ENCODE results near the gene NID1.
"Not testable (repeated sequence)": the region's sequence is repeated elsewhere in the genome, so short reads cannot be mapped to it uniquely, and the experiment has no call there.

The NID1 gene

GRCh38 chr1:235995511-235995910, 69.4 kb downstream of the NID1 start:
- DNase-seq = no peak

DNA sequence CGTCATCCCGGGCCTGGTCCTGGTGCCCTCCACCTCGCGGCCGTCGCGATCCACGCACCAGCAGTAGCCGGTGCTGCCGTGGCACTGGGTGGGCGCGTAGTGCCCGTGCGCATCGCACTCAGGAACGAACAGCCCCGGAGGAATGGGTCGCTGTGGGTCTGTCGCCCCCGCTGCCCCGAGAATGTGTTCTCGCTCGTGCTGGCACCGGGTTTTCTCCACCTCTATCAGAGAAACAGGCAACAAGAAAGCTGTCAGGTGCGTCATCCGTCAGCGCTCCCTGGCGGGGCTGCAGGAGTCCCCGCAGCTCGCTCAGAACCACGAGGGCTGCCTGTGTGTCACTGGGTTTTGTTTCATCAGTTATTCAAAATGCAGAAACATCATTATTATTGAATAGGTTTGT, 71.2 kb downstream of the NID1 start:
- no peak for DNase-seq

DNA sequence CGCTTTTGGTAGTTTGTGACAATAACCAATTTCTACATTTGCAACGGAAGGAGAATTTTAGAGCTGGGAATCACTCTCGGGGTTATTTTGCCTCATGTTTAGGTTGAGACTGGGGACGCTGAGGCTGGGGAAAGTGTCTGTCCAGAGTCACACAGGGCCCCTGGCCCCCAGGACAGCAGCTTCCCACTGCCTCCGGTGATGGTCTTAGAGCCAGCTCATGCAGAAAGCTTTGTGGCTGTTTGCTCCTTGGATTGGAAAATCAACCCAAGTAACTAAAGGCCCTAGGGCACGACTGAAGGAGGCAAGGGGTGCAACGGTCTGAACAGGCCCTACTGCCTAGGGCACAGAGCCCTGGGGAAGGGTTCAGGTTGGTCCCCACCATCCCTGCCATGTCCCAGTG, 72.0 kb downstream of the NID1 start:
- DNase-seq = no peak

DNA sequence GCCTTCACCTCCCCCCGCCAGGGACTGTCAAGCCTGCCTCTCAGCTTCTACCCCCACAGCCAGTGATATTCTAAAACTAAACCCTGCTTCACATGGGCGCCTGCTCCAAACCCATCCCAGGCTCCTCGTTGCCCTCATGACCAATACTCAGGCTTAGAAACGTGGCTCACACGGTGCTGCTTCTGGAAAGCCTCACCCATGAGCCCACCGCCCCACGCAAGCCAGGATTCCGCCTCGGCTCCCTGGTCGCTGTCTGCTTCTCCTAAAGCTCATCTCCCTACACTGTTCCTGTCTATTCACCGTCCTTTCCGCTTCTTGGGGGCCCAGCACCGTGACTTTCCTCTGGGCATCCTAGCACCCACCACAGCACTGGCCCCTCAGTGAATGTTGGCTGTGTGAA, 72.5 kb downstream of the NID1 start:
- DNase-seq = no peak

DNA sequence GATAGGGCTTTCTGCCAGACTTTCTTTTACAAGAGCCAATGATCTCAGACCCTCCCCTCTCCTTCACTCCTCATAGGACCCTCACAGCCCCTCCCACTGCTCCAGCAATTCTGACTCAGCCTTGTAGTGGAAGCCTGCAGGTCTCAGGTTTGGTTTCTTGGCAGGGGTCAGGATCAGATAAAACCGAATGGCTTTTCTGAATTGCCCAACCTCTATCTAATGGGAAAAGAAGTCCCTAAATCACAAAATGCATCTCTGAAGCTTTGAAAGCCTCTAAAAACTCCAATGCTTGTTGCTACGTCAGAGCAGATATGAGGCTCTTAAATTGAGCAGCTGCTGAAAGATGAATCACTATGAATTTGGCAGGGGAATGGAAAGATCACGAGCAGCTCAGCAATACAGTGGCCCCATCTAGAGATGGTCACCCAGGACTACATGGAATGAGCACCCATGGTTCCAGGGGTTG, 74.5 kb downstream of the NID1 start:
- no peak for DNase-seq

- no peak for DNase-seq
Measured at GRCh38 chr1:235989105-235989504, 75.8 kb downstream of the NID1 start.

- no peak for DNase-seq
Measured at GRCh38 chr1:235986869-235987268, 78.0 kb downstream of the NID1 start.

GRCh38 chr1:235984041-235984825, 80.7 kb downstream of the NID1 start:
- DNase-seq = no peak

GRCh38 chr1:235980976-235981375, 83.9 kb downstream of the NID1 start:
- no peak for DNase-seq

GRCh38 chr1:235979716-235980333, 85.1 kb downstream of the NID1 start:
- no peak for DNase-seq

- no peak for DNase-seq
Measured at GRCh38 chr1:235979176-235979575, 85.7 kb downstream of the NID1 start.

- no peak for DNase-seq
Measured at GRCh38 chr1:235976490-235976889, 88.4 kb downstream of the NID1 start.

GRCh38 chr1:235974616-235975015, 90.3 kb downstream of the NID1 start:
- no peak for DNase-seq

- DNase-seq = not testable (repeated sequence)
Measured at GRCh38 chr1:235972691-235973090, 92.2 kb downstream of the NID1 start.

GRCh38 chr1:235972311-235972689, 92.6 kb downstream of the NID1 start:
- no peak for DNase-seq

DNA sequence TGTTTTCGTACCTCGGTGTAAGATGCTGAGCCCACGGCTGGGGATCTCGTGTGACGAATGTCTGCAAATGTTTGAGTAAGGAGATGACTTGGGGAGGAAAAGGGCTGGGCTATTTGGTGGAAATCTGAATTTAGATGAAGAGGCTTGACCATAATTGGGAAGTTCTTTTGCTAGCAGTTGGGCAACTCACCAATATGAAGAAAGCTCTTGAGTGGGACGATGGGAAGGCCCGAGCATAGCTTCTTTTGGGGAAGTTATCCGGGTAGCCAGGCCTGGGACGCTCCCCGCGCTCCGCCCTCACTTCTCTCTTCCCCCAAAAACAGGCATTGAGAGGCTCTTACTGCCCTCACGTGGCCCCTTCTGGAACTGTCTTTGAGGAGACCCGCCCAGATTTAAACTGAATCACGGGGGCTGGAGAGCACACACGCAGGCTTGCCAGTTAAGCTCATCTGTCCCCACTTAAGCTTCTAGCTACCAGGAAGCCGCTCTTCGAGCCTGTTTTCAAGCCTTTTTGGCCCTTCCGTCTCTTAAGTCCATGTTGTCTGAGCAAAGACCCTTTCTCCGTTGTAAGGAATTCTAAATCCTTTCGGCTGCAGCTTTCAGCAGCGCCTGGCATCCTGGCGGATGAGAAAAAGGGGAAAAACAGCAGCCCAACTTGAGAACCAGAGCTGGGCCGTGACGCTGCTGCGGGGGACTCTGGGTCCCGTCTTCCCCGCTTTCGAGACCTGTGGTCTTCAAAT, 93.1 kb downstream of the NID1 start:
- DNase-seq = peak; percentile 82

- DNase-seq = no peak
Measured at GRCh38 chr1:235971020-235971419, 93.9 kb downstream of the NID1 start.

DNA sequence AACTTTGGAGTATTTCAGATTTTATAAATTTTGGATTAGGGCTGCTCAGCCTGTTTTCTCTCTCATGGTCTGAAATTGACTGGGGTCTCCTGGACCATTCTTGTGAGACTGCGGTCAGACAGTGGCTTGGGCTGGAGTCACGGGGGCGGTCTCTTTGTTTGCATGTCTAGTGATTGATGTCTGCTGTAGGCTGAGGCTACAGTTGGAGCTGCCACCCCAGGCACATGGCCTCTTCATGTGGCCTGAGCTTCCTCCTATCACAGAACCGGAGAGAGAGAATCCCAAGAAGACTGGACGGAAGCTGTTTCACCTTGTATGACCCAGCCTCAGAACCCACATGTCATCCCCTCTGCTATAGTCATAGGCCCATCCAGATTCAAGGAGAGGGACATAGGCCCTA, 96.1 kb downstream of the NID1 start:
- no peak for DNase-seq

DNA sequence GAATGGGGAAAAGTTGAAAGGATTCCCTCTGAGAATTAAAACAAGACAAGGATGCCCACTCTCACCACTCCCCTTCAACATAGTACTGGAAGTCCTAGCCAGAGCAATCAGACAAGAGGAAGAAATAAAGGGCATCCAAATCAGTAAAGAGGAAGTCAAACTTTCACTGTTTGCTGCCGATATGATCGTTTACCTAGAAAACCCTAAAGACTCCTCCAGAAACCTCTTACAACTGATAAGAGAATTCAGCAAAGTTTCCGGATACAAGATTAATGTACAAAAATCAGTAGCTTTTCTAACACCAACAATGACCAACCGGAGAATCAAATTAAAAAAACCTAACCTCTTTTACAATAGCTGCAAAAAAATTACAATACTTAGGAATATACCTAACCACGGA, 98.8 kb downstream of the NID1 start:
- not testable (repeated sequence) for DNase-seq

- DNase-seq = no peak
Measured at GRCh38 chr1:235960809-235961208, 104.1 kb downstream of the NID1 start.

GRCh38 chr1:235958021-235958420, 106.9 kb downstream of the NID1 start:
- no peak for DNase-seq

DNA sequence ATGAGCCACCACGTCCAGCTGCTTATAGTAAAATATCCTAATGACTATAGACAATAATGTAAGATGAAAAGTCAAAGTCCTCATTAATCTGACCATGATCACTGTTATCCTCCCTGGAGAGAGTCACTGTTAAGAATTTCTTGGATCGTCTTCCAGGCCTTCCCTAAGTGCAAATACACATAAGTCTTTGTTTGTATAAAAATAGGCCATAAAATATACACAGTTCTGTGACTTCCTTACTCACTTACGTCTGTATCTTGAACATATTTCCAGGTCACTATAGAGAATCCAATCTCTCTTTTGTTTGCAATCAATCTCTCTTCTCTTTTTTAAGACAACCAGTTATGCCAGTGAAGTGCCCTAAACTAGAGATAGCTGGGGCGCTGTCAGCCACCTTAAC, 109.1 kb downstream of the NID1 start:
- DNase-seq = no peak

DNA sequence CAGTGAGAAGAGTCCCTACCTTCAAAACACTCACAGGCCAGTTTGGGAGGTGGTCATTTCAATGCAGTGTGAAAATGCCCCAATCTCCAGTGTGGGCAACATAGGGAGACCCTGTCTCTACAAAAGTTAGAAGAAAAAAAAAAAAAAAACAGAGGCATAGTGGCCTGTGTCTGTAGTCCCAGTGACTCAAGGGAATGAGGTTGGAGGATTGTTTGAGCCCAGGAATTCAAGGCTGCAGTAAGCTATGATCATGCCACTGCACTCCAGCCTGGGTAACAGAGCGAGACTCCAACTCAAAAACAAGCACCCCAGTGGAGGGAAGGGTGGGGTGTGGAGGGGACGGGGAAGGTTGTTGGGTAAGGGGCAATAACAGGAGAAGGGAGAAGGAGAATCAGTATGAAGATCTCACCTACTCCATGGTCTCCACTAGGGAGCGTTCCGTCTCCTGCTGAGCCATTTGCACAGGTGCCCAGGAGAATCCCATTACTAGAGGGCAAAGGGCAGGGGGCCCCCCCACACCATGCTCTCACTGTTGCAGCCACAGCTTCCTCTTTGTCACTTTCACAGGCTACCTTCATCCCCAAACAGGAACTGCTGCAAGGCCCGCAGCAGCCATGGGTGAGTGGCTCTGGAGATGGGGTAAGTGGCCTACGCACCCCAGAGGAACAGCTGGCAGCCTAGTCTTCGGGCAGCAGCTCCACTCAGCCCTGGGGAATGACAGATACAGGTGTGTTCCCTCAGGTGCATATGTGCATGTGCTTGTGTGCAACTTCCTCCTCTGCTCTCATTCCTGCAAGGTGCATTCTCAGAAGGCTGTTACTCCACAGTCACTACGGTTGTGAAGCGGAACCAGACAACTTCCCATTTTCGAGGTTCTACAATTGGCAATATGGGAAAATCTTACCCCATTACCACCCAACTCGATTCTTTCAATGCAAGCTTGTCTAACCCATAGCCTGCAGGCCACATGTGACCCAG, 110.3 kb downstream of the NID1 start:
- no peak for DNase-seq

Data from NCI-H2107 (cell line).